Activated T-cell treated with anti-CD3 and anti-CD28 coated beads for 48 hours (primary cell): ENCODE data around the gene CLEC14A.

ENCODE experiments used
- DNase-seq: peaks from one replicate; pipeline ENCODE4 v3.0.0-alpha.2; 2020; ENCODE audit warnings: low read depth

The CLEC14A gene

DNA sequence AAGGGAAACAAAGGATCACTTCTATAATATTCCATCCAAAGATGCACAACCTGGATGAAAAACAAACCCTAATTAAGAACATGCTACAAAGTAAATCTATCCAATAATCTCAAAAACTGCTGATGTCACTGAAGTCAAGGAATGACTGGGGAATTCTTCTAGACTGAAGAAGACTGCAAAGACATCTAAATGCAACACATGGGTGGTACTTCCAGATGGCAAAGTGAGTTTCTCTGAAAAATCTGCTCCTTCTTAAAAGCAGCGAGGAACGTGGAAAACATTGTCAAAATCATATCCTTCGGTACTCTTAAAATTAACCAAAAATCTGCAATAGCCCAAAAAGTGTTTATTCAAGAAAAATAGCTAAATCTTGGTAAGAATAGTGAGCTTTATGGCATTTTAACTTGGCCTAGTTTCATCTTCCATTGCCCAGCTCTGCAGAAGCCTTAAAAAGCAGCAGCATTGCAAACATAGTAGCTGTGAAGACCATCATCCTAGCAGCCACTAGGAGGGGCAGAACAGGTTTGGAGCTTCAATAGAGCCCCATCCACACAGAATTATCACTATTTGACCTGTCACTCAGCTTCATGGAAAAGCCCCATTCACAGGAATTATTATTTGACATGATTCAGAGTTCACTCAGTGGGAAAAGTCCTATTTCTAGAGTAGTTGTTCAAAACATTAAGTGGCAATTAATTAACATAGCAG, 7.4 kb downstream of the CLEC14A start:
- no peak for DNase-seq

DNA sequence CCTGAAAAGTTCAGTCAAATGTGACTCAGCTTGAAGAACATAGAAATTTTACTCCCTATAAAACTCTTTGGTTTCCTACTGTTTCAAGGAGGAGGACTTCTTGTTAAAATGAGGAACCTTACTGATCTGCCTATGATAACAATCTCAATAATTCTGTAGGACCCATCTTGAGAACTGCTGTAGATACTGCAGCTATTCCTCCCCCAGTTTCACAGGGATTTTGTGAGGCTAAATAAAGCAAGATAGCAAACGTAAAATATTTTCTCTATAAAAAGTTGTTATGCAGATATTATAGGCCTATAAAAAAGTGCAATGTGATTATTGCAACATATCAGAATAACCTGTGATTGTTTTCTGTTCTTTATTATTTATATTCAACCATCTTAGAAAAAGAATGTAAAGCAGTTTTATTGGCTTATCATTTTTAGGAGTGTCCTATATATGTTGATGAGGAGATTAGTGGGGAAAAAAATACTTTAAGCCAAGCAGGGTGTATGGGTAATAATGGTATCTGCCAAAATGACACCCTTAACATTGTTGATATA, 12.1 kb downstream of the CLEC14A start:
- DNase-seq = no peak

DNA sequence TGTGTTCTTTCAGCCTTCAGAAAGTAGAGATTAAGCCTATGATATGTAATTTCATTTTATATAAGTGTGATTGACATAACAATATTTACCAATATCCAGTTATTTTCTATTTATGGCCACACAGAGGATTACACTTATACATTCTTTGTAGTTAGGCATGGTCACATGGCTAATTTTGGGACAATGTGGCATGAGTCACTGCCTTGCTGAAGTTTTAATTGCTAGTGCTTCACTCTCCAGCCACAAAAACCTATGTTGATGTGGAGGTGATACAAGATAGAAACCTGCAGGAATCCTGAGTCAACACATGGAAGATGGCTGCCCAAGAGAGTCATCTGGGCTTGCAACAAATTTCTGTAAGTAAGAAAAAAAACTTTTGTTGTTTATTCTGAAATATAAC, 17.0 kb downstream of the CLEC14A start:
- no peak for DNase-seq

DNA sequence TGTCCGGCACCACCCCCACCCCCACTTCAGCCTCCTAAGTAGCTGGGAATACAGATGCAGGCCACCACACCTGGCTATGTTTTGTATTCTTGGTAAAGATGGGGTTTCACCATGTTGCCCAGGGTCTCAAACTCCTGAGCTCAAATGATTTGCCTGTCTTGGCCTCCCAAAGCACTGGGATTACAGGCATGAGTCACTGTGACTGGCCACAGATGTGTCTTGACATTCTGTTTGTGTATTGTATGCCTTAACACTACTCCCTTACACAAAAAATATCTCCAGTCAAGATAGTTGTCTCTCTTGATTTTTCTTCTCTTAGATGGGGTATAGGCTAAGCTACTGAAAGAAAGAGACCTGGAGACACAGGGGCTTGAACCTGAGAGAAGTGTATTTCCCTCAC, 17.6 kb downstream of the CLEC14A start:
- no peak for DNase-seq

DNA sequence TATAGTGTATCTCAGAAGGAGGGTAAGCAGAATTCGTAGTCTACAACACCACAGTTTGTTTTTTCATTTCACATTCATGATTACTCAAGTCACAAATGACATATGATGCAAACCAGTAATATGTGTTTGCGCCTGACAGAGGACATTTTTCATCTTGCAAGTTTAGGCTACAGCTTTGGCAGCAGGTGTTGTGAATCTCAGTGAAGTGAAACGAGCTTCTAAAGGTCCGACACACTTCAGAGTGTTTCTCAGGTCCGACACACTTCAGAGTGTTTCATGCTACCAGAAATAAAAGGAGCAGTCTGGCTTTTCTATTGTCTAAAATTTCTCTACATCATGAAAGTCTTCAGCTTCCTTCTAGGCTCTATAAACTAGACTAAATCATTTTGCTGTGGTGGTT, 22.7 kb downstream of the CLEC14A start:
- no peak for DNase-seq

DNA sequence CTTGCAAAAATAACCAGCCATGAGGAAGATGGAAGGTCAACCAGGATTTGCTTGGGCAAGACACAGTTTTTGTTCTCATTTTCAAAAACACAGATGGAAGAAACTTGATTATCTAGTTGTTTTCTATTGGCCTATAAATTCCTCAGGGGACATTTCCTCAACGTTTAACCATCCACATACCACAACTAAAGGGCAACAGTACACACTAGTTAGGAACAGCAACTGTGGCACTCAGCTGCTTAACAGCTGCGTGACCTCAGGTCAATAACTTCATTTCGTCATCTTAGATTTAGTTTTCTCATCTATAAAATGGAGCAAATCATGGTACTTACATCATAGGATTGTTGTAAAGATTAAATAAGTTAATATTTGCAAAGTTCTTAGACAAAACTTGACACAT, 29.5 kb downstream of the CLEC14A start:
- DNase-seq = no peak

DNA sequence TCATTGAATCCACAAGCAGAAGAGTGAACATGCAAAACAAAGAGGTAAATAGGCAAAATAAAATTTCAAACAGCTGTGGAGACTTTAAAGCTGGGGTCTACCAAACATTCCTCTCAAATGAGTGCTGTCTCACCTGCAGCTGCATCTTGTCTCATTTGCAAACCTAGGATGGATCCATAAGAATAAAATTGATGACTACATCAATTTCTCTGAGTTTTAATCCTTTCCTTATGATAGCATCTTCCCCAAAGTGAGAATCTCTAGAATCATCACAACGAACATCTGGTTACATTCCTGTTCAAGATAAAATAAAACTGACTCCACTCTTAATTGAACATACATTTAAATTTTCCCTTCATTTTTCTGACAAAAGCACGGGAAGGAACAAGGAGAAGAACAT, 29.9 kb downstream of the CLEC14A start:
- DNase-seq = no peak

DNA sequence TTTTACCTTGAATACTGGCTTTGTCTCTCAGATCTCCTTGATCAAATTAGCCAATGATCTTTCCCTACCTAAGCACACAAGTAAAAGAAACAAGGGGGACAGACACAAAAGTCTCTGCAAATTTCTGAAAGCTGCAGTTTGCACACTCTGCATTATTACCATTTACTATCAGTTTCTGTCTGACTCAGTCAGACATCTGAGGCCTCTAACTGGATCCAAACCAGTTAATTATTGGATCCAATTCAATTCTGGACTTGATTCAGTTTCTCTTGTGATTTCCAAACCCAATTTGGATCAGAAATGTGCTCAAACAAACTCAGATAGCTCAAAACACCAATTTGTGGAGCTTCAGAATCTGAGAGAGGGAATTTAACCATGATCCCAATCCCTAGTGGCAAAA, 31.6 kb downstream of the CLEC14A start:
- no peak for DNase-seq

DNA sequence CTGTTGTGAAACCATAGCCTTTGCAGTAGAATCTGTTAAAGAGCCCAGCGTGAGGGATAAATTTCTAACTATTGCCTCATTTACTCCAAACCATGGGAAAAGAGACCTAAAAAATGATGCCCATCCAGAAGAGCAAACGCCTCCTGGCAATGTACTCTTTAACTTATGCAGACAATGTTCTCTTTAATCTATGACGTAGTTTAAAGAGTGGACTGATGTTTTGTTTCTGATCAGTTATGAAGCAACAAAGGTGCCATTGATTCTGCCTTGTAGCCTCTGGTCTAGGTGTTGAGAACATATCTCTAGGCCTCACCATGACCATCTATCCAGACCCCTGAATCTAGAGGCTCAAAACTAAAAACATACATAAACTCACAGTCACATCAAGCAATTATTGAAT, 34.8 kb downstream of the CLEC14A start:
- DNase-seq = no peak

DNA sequence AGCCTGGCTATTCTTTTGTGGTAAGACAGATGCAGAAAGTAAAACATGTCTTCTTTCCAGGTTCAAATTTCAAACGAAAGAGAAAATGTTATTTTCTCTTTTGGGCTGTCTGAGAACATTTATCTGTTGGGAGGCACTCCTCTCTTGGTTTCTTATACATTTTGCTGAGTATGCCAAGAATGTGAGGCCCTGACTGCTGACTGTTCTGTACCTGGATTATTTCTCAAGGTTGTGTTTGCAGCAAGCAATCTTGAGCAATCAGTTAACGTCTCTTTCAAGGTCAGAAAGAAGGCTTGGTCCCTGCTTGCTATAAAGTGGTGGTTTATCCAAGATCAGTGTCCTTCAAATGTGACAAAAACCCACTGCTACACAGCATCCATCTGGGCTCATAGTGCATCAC, 38.3 kb downstream of the CLEC14A start:
- DNase-seq = no peak

DNA sequence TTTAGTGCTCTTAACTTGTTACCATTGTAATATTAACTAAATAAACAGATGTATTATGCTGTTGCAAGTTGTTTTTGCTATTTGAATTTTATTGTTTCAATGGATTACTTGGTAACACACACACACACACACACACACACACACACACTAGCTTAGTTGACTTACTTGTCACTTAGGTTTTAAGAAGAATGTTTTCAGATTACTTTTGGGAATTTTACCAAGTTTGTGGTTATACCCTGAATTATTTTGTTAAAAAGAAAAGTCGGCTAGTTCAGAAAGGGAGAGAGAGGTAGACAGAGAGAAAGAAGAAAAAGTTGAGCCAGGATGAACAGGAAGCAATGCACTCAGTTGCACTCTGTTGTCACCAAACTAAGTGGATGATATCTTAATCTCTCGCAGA, 42.9 kb downstream of the CLEC14A start:
- no peak for DNase-seq

DNA sequence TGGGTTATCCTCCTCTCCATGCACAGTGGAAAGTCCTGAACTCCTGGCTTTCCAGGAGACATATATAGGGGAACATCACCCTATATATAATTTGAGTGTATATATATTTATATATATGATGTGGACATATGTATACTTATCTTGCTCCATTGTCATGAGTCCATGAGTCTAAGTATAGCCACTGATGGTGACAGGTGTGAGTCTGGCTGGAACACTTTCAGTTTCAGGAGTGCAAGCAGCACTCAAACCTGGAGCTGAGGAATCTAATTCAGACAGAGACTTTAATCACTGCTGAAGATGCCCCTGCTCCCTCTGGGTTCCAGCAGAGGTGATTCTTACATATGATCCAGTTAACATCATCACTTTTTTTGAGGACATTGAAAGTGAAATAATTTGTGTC, 43.8 kb downstream of the CLEC14A start:
- no peak for DNase-seq

DNA sequence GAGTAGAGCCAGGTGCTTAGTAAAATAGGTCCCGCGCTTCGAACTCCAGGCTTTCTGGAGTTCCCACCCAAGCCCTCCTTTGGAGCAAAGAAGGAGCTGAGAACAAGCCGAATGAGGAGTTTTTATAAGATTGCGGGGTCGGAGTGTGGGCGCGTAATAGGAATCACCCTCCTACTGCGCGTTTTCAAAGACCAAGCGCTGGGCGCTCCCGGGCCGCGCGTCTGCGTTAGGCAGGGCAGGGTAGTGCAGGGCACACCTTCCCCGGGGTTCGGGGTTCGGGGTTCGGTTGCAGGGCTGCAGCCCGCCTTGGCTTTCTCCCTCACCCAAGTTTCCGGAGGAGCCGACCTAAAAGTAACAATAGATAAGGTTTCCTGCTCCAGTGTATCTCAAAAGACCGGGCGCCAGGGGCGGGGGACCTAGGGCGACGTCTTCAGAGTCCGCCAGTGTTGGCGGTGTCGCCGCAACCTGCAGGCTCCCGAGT, 44.6 kb downstream of the CLEC14A start:
- DNase-seq = no peak

DNA sequence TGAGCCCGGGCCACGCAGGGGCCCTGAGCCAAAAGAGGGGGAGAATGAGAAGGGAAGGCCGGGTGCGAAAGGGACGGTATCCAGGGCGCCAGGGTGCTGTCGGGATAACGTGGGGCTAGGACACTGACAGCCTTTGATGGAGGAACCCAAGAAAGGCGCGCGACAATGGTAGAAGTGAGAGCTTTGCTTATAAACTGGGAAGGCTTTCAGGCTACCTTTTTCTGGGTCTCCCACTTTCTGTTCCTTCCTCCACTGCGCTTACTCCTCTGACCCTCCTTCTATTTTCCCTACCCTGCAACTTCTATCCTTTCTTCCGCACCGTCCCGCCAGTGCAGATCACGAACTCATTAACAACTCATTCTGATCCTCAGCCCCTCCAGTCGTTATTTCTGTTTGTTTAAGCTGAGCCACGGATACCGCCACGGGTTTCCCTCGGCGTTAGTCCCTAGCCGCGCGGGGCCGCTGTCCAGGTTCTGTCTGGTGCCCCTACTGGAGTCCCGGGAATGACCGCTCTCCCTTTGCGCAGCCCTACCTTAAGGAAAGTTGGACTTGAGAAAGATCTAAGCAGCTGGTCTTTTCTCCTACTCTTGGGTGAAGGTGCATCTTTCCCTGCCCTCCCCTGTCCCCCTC, 45.2 kb downstream of the CLEC14A start:
- DNase-seq = no peak

DNA sequence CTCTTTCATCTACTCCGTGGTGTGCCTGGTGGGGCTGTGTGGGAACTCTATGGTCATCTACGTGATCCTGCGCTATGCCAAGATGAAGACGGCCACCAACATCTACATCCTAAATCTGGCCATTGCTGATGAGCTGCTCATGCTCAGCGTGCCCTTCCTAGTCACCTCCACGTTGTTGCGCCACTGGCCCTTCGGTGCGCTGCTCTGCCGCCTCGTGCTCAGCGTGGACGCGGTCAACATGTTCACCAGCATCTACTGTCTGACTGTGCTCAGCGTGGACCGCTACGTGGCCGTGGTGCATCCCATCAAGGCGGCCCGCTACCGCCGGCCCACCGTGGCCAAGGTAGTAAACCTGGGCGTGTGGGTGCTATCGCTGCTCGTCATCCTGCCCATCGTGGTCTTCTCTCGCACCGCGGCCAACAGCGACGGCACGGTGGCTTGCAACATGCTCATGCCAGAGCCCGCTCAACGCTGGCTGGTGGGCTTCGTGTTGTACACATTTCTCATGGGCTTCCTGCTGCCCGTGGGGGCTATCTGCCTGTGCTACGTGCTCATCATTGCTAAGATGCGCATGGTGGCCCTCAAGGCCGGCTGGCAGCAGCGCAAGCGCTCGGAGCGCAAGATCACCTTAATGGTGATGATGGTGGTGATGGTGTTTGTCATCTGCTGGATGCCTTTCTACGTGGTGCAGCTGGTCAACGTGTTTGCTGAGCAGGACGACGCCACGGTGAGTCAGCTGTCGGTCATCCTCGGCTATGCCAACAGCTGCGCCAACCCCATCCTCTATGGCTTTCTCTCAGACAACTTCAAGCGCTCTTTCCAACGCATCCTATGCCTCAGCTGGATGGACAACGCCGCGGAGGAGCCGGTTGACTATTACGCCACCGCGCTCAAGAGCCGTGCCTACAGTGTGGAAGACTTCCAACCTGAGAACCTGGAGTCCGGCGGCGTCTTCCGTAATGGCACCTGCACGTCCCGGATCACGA, 46.0 kb downstream of the CLEC14A start:
- DNase-seq = no peak

DNA sequence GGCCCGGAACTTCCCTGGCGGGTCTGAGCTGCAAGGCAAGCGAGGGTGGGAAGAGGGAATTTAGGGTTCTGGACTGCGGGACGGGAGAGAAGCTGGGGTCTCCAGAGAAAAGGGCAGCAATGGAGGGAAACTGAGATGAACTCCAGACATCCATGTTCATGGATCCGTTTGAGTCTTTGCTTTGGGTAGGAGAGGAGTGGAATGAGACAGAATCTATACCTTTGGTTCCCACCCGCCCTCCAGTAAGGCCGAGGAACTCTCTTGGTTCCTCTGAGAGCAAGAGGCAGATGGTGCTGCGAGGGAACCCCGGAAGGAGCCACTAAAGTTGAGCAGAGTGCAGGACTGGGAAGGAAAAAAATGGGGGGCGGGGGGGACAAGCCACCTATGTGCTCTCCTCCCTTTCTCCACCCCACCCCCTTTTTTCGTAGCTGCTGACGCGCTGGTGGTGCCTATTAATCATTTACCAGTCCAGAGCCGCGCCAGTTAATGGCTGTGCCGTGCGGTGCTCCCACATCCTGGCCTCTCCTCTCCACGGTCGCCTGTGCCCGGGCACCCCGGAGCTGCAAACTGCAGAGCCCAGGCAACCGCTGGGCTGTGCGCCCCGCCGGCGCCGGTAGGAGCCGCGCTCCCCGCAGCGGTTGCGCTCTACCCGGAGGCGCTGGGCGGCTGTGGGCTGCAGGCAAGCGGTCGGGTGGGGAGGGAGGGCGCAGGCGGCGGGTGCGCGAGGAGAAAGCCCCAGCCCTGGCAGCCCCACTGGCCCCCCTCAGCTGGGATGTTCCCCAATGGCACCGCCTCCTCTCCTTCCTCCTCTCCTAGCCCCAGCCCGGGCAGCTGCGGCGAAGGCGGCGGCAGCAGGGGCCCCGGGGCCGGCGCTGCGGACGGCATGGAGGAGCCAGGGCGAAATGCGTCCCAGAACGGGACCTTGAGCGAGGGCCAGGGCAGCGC, 47.0 kb downstream of the CLEC14A start:
- DNase-seq = no peak

DNA sequence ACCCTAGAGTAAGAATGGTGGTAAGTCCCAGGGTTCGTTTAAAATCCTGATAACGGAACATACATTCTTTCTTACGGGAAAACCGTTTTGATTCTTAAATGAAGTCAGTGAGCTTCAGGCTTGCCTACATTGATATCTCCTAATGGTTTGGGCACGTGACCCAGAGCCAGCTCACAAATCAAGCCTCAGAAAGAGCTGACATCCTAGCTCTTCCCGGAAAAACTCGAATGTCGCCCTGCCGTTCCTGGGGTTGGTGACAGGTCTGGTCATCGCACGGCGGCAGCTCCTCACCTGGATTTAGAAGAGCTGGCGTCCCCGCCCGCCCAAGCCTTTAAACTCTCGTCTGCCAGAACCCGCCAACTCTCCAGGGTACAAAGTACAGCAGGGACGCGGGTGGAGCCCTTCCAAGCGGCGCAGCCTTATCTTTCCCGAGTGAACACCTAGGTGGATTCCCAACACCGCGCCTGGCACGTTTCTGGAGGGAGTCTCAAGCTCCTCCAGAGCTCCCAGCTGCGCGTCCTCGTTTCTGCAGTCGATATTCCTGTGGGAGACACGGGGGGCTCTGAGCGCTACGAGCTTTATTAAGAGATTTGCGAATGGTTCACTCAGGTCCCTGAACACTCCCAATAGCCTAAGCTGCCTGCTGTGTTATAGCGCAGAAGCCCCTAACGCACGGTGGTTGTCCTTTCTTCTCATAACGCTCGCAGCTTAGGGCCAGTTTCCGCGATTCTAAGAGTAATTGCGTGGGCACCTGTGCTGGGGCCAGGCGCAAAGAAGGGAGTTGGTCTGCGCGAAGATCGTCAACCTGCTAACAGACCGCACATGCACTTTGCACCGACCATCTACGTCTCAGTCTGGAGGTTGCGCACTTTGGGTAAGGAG, 47.9 kb downstream of the CLEC14A start, which contains the start of gene SSTR1:
Gene SSTR1 (plus strand): TSS at position 169 of the 882 bp plus-strand sequence. CDS start 1,486 bp downstream, outside the sequence.
- DNase-seq = no peak

DNA sequence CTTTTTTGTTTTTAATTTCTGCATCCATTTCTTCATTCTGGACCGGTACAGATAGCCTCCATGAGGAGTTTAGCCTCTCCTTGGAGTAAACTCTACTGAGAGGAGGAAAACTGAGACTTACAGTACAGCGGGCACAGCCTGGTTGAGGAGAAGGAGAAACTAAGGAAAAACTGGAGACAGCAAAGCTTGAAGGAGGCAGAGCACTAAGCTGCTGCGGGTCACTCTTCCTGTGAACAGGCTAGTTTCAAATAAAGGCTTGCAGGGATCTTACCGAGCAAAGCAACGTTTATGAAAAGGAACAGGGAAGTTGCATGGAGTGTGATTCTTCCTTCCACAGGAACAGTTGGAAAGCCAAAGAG, 48.5 kb downstream of the CLEC14A start:
- no peak for DNase-seq

DNA sequence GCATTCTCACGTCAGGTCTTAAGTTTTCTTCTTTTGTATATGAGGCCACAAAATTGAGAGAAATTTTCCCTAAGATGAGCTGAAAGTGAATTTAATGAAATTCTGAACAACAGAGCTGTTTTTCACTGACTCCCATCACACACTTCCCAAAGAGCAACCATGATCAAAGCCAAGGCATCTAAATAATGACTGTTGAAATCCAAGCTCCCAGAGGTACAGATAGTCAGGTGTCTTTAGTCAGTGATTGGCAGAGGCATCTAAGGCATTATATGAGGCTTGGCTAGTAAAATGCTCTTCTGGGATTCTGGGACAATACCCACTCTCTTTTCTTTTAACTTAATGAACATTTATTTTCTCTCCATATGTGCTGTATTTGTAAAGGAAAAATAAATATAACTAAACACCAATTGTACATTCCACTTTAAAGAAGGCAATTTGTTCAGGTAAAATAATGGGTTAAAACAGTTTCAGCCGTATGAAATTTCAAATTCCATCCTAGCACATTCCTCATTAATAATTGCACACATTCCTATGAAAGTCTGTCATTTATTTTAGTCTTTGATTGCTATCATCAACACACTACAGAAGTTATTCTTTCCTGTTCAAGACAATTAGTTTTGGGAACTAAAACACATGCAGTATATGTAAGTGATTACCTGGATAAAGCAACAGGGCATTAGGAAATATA, 49.1 kb downstream of the CLEC14A start:
- no peak for DNase-seq
